H9 (cell line): ENCODE results near the gene DUSP11. TPM values are rescaled to one million over a fixed set of nuclear protein-coding genes. Genes with fewer than 3 reads are reported as not detected.

ENCODE experiments used
- DNase-seq: peaks from one replicate; pipeline ENCODE4 v3.0.0-alpha.2; 2017
- H2AFZ ChIP-seq: one replicate; pipeline ENCODE4 v1.6.1; 2013; ENCODE audit warnings: mild to moderate bottlenecking, low read length, control low read depth, moderate library complexity
- H2AK5ac ChIP-seq: 2 replicates; pipeline ENCODE4 v1.6.1; 2013; ENCODE audit warnings: low read length, control low read depth, mixed read lengths; ENCODE audit not compliant: insufficient read length
- H2BK120ac ChIP-seq: one replicate; pipeline ENCODE4 v1.6.1; 2013; ENCODE audit warnings: low read depth, mild to moderate bottlenecking, low read length, control low read depth, inconsistent platforms; ENCODE audit not compliant: poor library complexity, severe bottlenecking
- H2BK12ac ChIP-seq: 2 replicates; pipeline ENCODE4 v1.6.1; 2013; ENCODE audit warnings: low read length, control low read depth, mixed read lengths, low read depth; ENCODE audit not compliant: insufficient read length
- H2BK15ac ChIP-seq: 2 replicates; pipeline ENCODE4 v1.6.1; 2013; ENCODE audit warnings: low read depth, low read length, control low read depth
- H2BK20ac ChIP-seq: one replicate; pipeline ENCODE4 v1.6.1; 2013; ENCODE audit warnings: low read depth, mild to moderate bottlenecking, low read length, control low read depth, inconsistent platforms; ENCODE audit not compliant: poor library complexity, severe bottlenecking
- H2BK5ac ChIP-seq: 2 replicates; pipeline ENCODE4 v1.6.1; 2013; ENCODE audit warnings: low read length, control low read depth, mixed read lengths; ENCODE audit not compliant: insufficient read length
- H3K14ac ChIP-seq: 2 replicates; pipeline ENCODE4 v1.6.1; 2013; ENCODE audit warnings: low read length, control low read depth; ENCODE audit not compliant: insufficient read depth
- H3K18ac ChIP-seq: 2 replicates; pipeline ENCODE4 v1.6.1; 2013; ENCODE audit warnings: low read depth, mild to moderate bottlenecking, mixed read lengths, low read length, control low read depth; ENCODE audit not compliant: insufficient read length
- H3K23ac ChIP-seq: 2 replicates; pipeline ENCODE4 v1.6.1; 2013; ENCODE audit warnings: low read length, control low read depth, mixed read lengths, low read depth; ENCODE audit not compliant: insufficient read length
- H3K23me2 ChIP-seq: 2 replicates; pipeline ENCODE4 v1.6.1; 2013; ENCODE audit warnings: low read depth, mild to moderate bottlenecking, mixed read lengths, low read length, control low read depth; ENCODE audit not compliant: insufficient read length, poor library complexity, severe bottlenecking
- H3K27ac ChIP-seq: 2 replicates; pipeline ENCODE4 v1.5.1; 2013; ENCODE audit warnings: low read length, control low read depth, mixed read lengths, low read depth; ENCODE audit not compliant: insufficient read length
- H3K27me3 ChIP-seq: 2 replicates; pipeline ENCODE4 v1.6.1; 2013; ENCODE audit warnings: low read length, control low read depth, inconsistent platforms; ENCODE audit not compliant: insufficient read depth
- H3K4ac ChIP-seq: 2 replicates; pipeline ENCODE4 v1.6.1; 2013; ENCODE audit warnings: low read depth, mild to moderate bottlenecking, control low read depth, inconsistent platforms, low read length, moderate library complexity
- H3K4me1 ChIP-seq: 2 replicates; pipeline ENCODE4 v1.6.1; 2013; ENCODE audit warnings: low read length, control low read depth, inconsistent platforms; ENCODE audit not compliant: insufficient read depth
- H3K4me2 ChIP-seq: 2 replicates; pipeline ENCODE4 v1.6.1; 2013; ENCODE audit warnings: low read length, control low read depth, mixed read lengths; ENCODE audit not compliant: insufficient read length, insufficient read depth
- H3K56ac ChIP-seq: 2 replicates; pipeline ENCODE4 v1.6.1; 2013; ENCODE audit warnings: low read depth, mild to moderate bottlenecking, mixed read lengths, low read length, control low read depth; ENCODE audit not compliant: insufficient read length
- H3K79me1 ChIP-seq: 2 replicates; pipeline ENCODE4 v1.6.1; 2013; ENCODE audit warnings: low read depth, mild to moderate bottlenecking, moderate library complexity, low read length, control low read depth, inconsistent platforms; ENCODE audit not compliant: insufficient read depth, poor library complexity, severe bottlenecking
- H3K79me2 ChIP-seq: 2 replicates; pipeline ENCODE4 v1.6.1; 2013; ENCODE audit warnings: low read length, control low read depth, inconsistent platforms; ENCODE audit not compliant: insufficient read depth
- H3K9ac ChIP-seq: 2 replicates; pipeline ENCODE4 v1.6.1; 2013; ENCODE audit warnings: low read length, control low read depth, mixed read lengths; ENCODE audit not compliant: insufficient read length; ENCODE audit errors: extremely low read depth
- H3K9me3 ChIP-seq: one replicate; pipeline ENCODE4 v1.6.1; 2013; ENCODE audit warnings: low read depth, low read length, inconsistent platforms; ENCODE audit not compliant: control insufficient read depth
- H3T11ph ChIP-seq: one replicate; pipeline ENCODE4 v1.6.1; 2013; ENCODE audit warnings: mild to moderate bottlenecking, low read length, control low read depth, inconsistent platforms
- H4K20me1 ChIP-seq: one replicate; pipeline ENCODE4 v1.6.1; 2013; ENCODE audit not compliant: control insufficient read depth, insufficient read length, insufficient read depth
- H4K5ac ChIP-seq: 2 replicates; pipeline ENCODE4 v1.6.1; 2013; ENCODE audit warnings: low read depth, mild to moderate bottlenecking, mixed read lengths, low read length, control low read depth; ENCODE audit not compliant: insufficient read length
- H4K8ac ChIP-seq: replicated peaks from 2 replicates; pipeline ENCODE4 v1.6.1; 2013; ENCODE audit warnings: low read length, control low read depth, mixed read lengths, low read depth; ENCODE audit not compliant: insufficient read length
- H4K91ac ChIP-seq: 2 replicates; pipeline ENCODE4 v1.6.1; 2013; ENCODE audit warnings: low read depth, mild to moderate bottlenecking, moderate library complexity, mixed read lengths, low read length, control low read depth; ENCODE audit not compliant: insufficient read length
- H3K27ac Mint-ChIP-seq, 3 experiments: 2 replicates in 2 of 3; 3 replicates in 1 of 3; pipeline ENCODE4 v1.8.0; 2020 to 2021; ENCODE audit warnings: mixed read lengths in 3 of 3, mild to moderate bottlenecking in 1 of 3, moderate library complexity in 1 of 3
- H3K27me3 Mint-ChIP-seq: 2 replicates; pipeline ENCODE4 v1.8.0; 2021; ENCODE audit warnings: low read depth, mild to moderate bottlenecking, moderate library complexity, mixed read lengths
- H3K36me3 Mint-ChIP-seq, 3 experiments: 2 replicates in 2 of 3; 3 replicates in 1 of 3; pipeline ENCODE4 v1.8.0; 2020 to 2021; ENCODE audit warnings: low read depth in 3 of 3, mixed read lengths in 3 of 3; ENCODE audit not compliant: insufficient read depth in 1 of 3
- H3K4me1 Mint-ChIP-seq, 2 experiments: 2 replicates each; pipeline ENCODE4 v1.8.0; 2020; ENCODE audit warnings: mixed read lengths in 2 of 2
- H3K4me3 Mint-ChIP-seq, 2 experiments: 2 replicates in 1 of 2; 3 replicates in 1 of 2; pipeline ENCODE4 v1.8.0; 2020 to 2021; ENCODE audit warnings: mild to moderate bottlenecking in 2 of 2, mixed read lengths in 2 of 2, moderate library complexity in 1 of 2
- H3K9me3 Mint-ChIP-seq, 2 experiments: 2 replicates in 1 of 2; 3 replicates in 1 of 2; pipeline ENCODE4 v1.8.0; 2020; ENCODE audit warnings: mild to moderate bottlenecking in 2 of 2, mixed read lengths in 2 of 2, moderate library complexity in 1 of 2
- WGBS: extraction: QIAGEN DNeasy Blood & Tissue Kit; methylation state at CpG from one replicate; pipeline ENCODE4 v1.1.7; 2013; ENCODE audit warnings: missing lambda C conversion rate, low lambda C conversion rate, mixed read lengths; ENCODE audit not compliant: insufficient read length; ENCODE audit errors: extremely low coverage; 5-methylcytosine and 5-hydroxymethylcytosine counted together
- total RNA-seq: library from RNA; stranded (reverse); gene quantifications from 2 replicates; pipeline ENCODE4 v1.2.1, GENCODE V29; 2021
- TF ChIP-seq, protein P1 (sequence below): fragments of 200-600 bp; sonication (generic); conservative IDR thresholded peaks from 3 replicates; pipeline ENCODE4 v1.8.0; 2021; ENCODE audit warnings: antibody characterized with exemption, mild to moderate bottlenecking

DUSP11 gene
- total RNA-seq, 1 experiment from 2014 or later: 21.4 TPM

DNA sequence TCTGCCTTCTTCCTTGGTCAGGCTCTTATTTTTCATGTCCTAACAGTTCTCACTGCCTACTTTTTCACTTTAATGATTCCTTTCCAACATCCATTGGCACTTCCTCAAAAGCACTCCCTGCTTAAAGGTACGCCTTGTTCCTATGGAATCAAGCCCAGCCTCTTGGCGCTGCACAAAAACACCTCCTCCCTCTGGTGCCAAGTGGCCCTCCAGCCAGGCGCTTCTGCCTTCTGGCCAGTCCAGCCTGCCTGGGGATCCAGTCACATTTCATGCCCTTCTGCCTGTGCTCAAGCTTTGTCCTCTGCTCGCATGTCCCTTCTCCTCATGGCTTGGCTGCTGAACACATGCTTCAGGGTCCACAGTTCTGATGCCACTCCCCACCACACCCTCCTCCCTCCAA is 49.1 kb downstream of the DUSP11 start:
- Histone ChIP-seq H3K27ac (no peak overlapping the region), H3K27me3 (no peaks in the 10 kb centered on the region), H3K9me3 (no peaks in the 10 kb centered on the region), H4K8ac (no peak overlapping the region), H4K91ac (no peak overlapping the region), H3K4me2 (no peak overlapping the region), H3K18ac (no peak overlapping the region), H3K23ac (no peak overlapping the region), H2AFZ (no peak overlapping the region), H2AK5ac (no peak overlapping the region), H2BK5ac (no peak overlapping the region), H4K5ac (no peak overlapping the region), H3K9ac (no peak overlapping the region), H3K14ac (no peak overlapping the region), H3K4me1 (no peaks in the 10 kb centered on the region), H2BK20ac (no peak overlapping the region), H2BK15ac (no peak overlapping the region), H3K79me1 (no peaks in the 10 kb centered on the region), H3K23me2 (no peaks in the 10 kb centered on the region), H3K56ac (no peak overlapping the region), H2BK12ac (no peak overlapping the region), H3K4ac (no peak overlapping the region), H4K20me1 (no peaks in the 10 kb centered on the region), H3T11ph (no peak overlapping the region), H2BK120ac (no peak overlapping the region), H3K79me2 (no peaks in the 10 kb centered on the region)
- Mint-ChIP-seq H3K4me1 (no peaks in the 10 kb centered on the region), H3K36me3 (peaks cover 20 to 41% (median 39%) of the 10 kb centered on the region in 3 experiments; a peak in 6 of 7 replicates), H3K9me3 (0 out of 5 replicates have a peak, but pooled peaks cover 0 to 2% of the 10 kb centered on the region in 2 experiments), H3K4me3 (no peak overlapping the region), H3K27ac (no peak overlapping the region), H3K27me3 (no peaks in the 10 kb centered on the region; the same call in 1 of the 2 replicates)
- TF ChIP-seq, protein P1, sequence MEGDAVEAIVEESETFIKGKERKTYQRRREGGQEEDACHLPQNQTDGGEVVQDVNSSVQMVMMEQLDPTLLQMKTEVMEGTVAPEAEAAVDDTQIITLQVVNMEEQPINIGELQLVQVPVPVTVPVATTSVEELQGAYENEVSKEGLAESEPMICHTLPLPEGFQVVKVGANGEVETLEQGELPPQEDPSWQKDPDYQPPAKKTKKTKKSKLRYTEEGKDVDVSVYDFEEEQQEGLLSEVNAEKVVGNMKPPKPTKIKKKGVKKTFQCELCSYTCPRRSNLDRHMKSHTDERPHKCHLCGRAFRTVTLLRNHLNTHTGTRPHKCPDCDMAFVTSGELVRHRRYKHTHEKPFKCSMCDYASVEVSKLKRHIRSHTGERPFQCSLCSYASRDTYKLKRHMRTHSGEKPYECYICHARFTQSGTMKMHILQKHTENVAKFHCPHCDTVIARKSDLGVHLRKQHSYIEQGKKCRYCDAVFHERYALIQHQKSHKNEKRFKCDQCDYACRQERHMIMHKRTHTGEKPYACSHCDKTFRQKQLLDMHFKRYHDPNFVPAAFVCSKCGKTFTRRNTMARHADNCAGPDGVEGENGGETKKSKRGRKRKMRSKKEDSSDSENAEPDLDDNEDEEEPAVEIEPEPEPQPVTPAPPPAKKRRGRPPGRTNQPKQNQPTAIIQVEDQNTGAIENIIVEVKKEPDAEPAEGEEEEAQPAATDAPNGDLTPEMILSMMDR: no peak
- no CpG with 5 or more reads among the region's 4 CpGs for WGBS
- DNase-seq: no peak
